GM23338 (cell line): ENCODE data around the gene XG. TPM values are rescaled to one million over a fixed set of nuclear protein-coding genes. Genes with fewer than 3 reads are reported as not detected.

ENCODE experiments used
- ATAC-seq: fragments of 200-7000 bp; cut with Tn5 transposase; 3 replicates; pipeline ENCODE4 v1.9.1; 2020
- DNase-seq: peaks from one replicate; pipeline ENCODE4 v3.0.0-alpha.2; 2015; ENCODE audit warnings: low spot score
- H2AFZ ChIP-seq: fragments of 200-600 bp; sonication (generic); 2 replicates; pipeline ENCODE4 v1.8.0; 2016; ENCODE audit warnings: antibody characterized with exemption, mild to moderate bottlenecking, moderate library complexity
- H3F3A ChIP-seq: fragments of 200-600 bp; sonication (generic); replicated peaks from 2 replicates; pipeline ENCODE4 v1.8.0; 2017; ENCODE audit warnings: antibody characterized with exemption, mixed run types, low read depth
- H3K27ac ChIP-seq: fragments of 200-600 bp; sonication (generic); 2 replicates; pipeline ENCODE4 v1.6.1; 2016; ENCODE audit warnings: low read depth
- H3K27me3 ChIP-seq: fragments of 200-600 bp; sonication (generic); 2 replicates; pipeline ENCODE4 v1.8.0; 2016; ENCODE audit warnings: mild to moderate bottlenecking, mixed run types, moderate library complexity; ENCODE audit not compliant: insufficient read depth
- H3K36me3 ChIP-seq: fragments of 200-600 bp; sonication (generic); 2 replicates; pipeline ENCODE4 v1.8.0; 2016; ENCODE audit warnings: mild to moderate bottlenecking; ENCODE audit not compliant: insufficient read depth
- H3K4me1 ChIP-seq: fragments of 200-600 bp; sonication (generic); 2 replicates; pipeline ENCODE4 v1.8.0; 2016; ENCODE audit warnings: mild to moderate bottlenecking, moderate library complexity; ENCODE audit not compliant: insufficient read depth
- H3K4me2 ChIP-seq: fragments of 200-600 bp; sonication (generic); 2 replicates; pipeline ENCODE4 v1.7.1; 2017; ENCODE audit warnings: mixed run types
- H3K4me3 ChIP-seq: fragments of 200-600 bp; sonication (generic); 2 replicates; pipeline ENCODE4 v1.6.1; 2016; ENCODE audit warnings: mixed run types
- H3K79me2 ChIP-seq: fragments of 200-600 bp; sonication (generic); replicated peaks from 2 replicates; pipeline ENCODE4 v1.8.0; 2017; ENCODE audit warnings: mild to moderate bottlenecking; ENCODE audit not compliant: insufficient read depth
- H3K9me2 ChIP-seq: fragments of 200-600 bp; sonication (generic); 2 replicates; pipeline ENCODE4 v1.8.0; 2017; ENCODE audit not compliant: insufficient read depth
- H4K20me1 ChIP-seq: fragments of 200-600 bp; sonication (generic); replicated peaks from 2 replicates; pipeline ENCODE4 v1.8.0; 2017; ENCODE audit warnings: mild to moderate bottlenecking; ENCODE audit not compliant: insufficient read depth
- H3K27ac Mint-ChIP-seq: 2 replicates; pipeline ENCODE4 v1.8.0; 2020; ENCODE audit warnings: inconsistent platforms, mild to moderate bottlenecking, moderate library complexity, mixed read lengths
- H3K27me3 Mint-ChIP-seq: 3 replicates; pipeline ENCODE4 v1.8.0; 2022; ENCODE audit warnings: low read depth, mild to moderate bottlenecking, moderate library complexity, mixed read lengths, inconsistent platforms; ENCODE audit not compliant: insufficient read depth, poor library complexity
- H3K36me3 Mint-ChIP-seq: 3 replicates; pipeline ENCODE4 v1.8.0; 2021; ENCODE audit warnings: low read depth, mild to moderate bottlenecking, inconsistent platforms, moderate library complexity, mixed read lengths
- H3K4me1 Mint-ChIP-seq: 3 replicates; pipeline ENCODE4 v1.8.0; 2020; ENCODE audit warnings: mild to moderate bottlenecking, inconsistent platforms, mixed read lengths
- H3K4me3 Mint-ChIP-seq: 3 replicates; pipeline ENCODE4 v1.8.0; 2021; ENCODE audit warnings: moderate library complexity, mild to moderate bottlenecking, inconsistent platforms, mixed read lengths
- H3K9me3 Mint-ChIP-seq: 3 replicates; pipeline ENCODE4 v1.8.0; 2020; ENCODE audit warnings: moderate library complexity, mild to moderate bottlenecking, inconsistent platforms, mixed read lengths
- CREB1 ChIP-seq: fragments of 250-450 bp; sonication (Bioruptor Pico); IDR thresholded peaks from 2 replicates; pipeline ENCODE4 v1.5.0; 2020; ENCODE audit warnings: low read depth, mild to moderate bottlenecking, moderate library complexity
- ETS1 ChIP-seq: IDR thresholded peaks from 2 replicates; pipeline ENCODE4 v1.6.1; 2016; ENCODE audit warnings: antibody characterized with exemption
- EZH2 ChIP-seq: fragments of 200-600 bp; sonication (generic); IDR thresholded peaks from one replicate; pipeline ENCODE4 v1.8.0; 2017; ENCODE audit warnings: antibody characterized with exemption, mild to moderate bottlenecking, low read depth; ENCODE audit not compliant: unreplicated experiment
- EZH2phosphoT487 ChIP-seq: fragments of 200-600 bp; sonication (generic); IDR thresholded peaks from one replicate; pipeline ENCODE4 v1.8.1; 2018; ENCODE audit warnings: antibody characterized with exemption; ENCODE audit not compliant: unreplicated experiment
- JUNB ChIP-seq: IDR thresholded peaks from one replicate; pipeline ENCODE4 v1.6.1; 2016; ENCODE audit warnings: antibody characterized with exemption; ENCODE audit not compliant: unreplicated experiment
- NANOG ChIP-seq: IDR thresholded peaks from 2 replicates; pipeline ENCODE4 v1.6.1; 2016; ENCODE audit warnings: antibody characterized with exemption, borderline replicate concordance
- POLR2AphosphoS5 ChIP-seq: IDR thresholded peaks from 2 replicates; pipeline ENCODE4 v1.6.1; 2016; ENCODE audit warnings: antibody characterized with exemption, low read depth
- REST ChIP-seq: IDR thresholded peaks from one replicate; pipeline ENCODE4 v1.6.1; 2018; ENCODE audit warnings: antibody characterized with exemption; ENCODE audit not compliant: unreplicated experiment
- STAT1 ChIP-seq: IDR thresholded peaks from one replicate; pipeline ENCODE4 v1.6.1; 2016; ENCODE audit warnings: antibody characterized with exemption; ENCODE audit not compliant: unreplicated experiment
- ZNF114 ChIP-seq: fragments of 250-450 bp; sonication (Bioruptor Pico); IDR thresholded peaks from 2 replicates; pipeline ENCODE4 v1.5.0; 2020; ENCODE audit warnings: mild to moderate bottlenecking, moderate library complexity
- ZNF331 ChIP-seq: fragments of 250-450 bp; sonication (Bioruptor Pico); IDR thresholded peaks from 2 replicates; pipeline ENCODE4 v1.5.0; 2020; ENCODE audit warnings: low read depth, mild to moderate bottlenecking, moderate library complexity
- polyA plus RNA-seq: library from polyadenylated mRNA; unstranded; fragments of >200 nt; fragmentation: Nextera tagmentation; extraction: Ambion mirVana; gene quantifications from 2 replicates; pipeline ENCODE4 v1.2.1, GENCODE V29; 2016
- total RNA-seq: library from RNA; depleted of rRNA; stranded (reverse); fragments of >200 nt; shearing (Covaris generic); gene quantifications from 2 replicates; pipeline ENCODE4 v1.2.3, GENCODE V29; 2014
- TF ChIP-seq, protein P1 (sequence below), 2 experiments: fragments of 200-600 bp in 1 of 2; sonication (generic) in 1 of 2; conservative IDR thresholded peaks; 2 replicates each; pipeline versions ENCODE4 v1.5.1 to v1.6.1; 2016 to 2017; ENCODE audit warnings: antibody characterized with exemption in 2 of 2, low read depth in 2 of 2, mild to moderate bottlenecking in 2 of 2, moderate library complexity in 1 of 2
- TF ChIP-seq, protein P2 (sequence below): fragments of 250-450 bp; sonication (Bioruptor Pico); IDR thresholded peaks from 2 replicates; pipeline ENCODE4 v1.5.0; 2020; ENCODE audit warnings: mild to moderate bottlenecking, moderate library complexity

XG gene
- total and polyA plus RNA-seq, 2 experiments from 2014 or later: 0.28 to 0.60 TPM

DNA sequence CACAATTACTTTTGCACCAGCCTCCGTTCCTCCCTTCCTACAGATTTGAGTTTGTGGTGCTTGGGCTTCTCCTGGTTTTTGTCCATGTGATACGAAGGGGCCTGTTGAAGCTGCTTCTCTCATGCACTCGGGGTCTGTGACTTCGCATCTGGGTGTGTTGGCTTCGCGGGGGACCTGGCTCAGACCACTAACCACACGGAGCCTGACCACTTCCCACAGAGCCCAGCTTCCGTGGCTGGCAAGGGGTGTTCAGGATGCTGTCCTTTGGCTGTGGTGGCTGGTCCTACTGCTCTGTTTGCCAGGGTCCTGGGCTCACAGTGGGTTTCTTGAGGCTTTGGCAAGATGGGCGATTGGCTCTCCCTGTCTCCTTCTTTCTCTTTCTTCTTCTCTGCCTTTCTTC, 19.8 kb upstream of the XG start (continued):
- TF ChIP-seq, protein P1, sequence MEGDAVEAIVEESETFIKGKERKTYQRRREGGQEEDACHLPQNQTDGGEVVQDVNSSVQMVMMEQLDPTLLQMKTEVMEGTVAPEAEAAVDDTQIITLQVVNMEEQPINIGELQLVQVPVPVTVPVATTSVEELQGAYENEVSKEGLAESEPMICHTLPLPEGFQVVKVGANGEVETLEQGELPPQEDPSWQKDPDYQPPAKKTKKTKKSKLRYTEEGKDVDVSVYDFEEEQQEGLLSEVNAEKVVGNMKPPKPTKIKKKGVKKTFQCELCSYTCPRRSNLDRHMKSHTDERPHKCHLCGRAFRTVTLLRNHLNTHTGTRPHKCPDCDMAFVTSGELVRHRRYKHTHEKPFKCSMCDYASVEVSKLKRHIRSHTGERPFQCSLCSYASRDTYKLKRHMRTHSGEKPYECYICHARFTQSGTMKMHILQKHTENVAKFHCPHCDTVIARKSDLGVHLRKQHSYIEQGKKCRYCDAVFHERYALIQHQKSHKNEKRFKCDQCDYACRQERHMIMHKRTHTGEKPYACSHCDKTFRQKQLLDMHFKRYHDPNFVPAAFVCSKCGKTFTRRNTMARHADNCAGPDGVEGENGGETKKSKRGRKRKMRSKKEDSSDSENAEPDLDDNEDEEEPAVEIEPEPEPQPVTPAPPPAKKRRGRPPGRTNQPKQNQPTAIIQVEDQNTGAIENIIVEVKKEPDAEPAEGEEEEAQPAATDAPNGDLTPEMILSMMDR (conservative IDR thresholded peaks at IDR 0.05; ENCODE audit: low read depth in 2 of 2): no peak
- TF ChIP-seq JUNB: no peak

GRCh38 chrX:2732649-2733048, 19.2 kb upstream of the XG start:
- no peak for ATAC-seq
- H3K36me3 ChIP-seq: no peaks in the 10 kb centered on the region
- H3K4me3 Mint-ChIP-seq: no peak overlapping the region
- no peak for TF ChIP-seq ZNF331 (CRISPR knock-in tag)
- no peak for TF ChIP-seq CREB1 (CRISPR knock-in tag)
- TF ChIP-seq NANOG: no peak
- no peak for TF ChIP-seq JUNB
- no peak for TF ChIP-seq POLR2AphosphoS5
- TF ChIP-seq REST: no peak
- no peak for TF ChIP-seq ZNF114 (CRISPR knock-in tag)
- no peak for TF ChIP-seq EZH2phosphoT487
- TF ChIP-seq, protein P2, sequence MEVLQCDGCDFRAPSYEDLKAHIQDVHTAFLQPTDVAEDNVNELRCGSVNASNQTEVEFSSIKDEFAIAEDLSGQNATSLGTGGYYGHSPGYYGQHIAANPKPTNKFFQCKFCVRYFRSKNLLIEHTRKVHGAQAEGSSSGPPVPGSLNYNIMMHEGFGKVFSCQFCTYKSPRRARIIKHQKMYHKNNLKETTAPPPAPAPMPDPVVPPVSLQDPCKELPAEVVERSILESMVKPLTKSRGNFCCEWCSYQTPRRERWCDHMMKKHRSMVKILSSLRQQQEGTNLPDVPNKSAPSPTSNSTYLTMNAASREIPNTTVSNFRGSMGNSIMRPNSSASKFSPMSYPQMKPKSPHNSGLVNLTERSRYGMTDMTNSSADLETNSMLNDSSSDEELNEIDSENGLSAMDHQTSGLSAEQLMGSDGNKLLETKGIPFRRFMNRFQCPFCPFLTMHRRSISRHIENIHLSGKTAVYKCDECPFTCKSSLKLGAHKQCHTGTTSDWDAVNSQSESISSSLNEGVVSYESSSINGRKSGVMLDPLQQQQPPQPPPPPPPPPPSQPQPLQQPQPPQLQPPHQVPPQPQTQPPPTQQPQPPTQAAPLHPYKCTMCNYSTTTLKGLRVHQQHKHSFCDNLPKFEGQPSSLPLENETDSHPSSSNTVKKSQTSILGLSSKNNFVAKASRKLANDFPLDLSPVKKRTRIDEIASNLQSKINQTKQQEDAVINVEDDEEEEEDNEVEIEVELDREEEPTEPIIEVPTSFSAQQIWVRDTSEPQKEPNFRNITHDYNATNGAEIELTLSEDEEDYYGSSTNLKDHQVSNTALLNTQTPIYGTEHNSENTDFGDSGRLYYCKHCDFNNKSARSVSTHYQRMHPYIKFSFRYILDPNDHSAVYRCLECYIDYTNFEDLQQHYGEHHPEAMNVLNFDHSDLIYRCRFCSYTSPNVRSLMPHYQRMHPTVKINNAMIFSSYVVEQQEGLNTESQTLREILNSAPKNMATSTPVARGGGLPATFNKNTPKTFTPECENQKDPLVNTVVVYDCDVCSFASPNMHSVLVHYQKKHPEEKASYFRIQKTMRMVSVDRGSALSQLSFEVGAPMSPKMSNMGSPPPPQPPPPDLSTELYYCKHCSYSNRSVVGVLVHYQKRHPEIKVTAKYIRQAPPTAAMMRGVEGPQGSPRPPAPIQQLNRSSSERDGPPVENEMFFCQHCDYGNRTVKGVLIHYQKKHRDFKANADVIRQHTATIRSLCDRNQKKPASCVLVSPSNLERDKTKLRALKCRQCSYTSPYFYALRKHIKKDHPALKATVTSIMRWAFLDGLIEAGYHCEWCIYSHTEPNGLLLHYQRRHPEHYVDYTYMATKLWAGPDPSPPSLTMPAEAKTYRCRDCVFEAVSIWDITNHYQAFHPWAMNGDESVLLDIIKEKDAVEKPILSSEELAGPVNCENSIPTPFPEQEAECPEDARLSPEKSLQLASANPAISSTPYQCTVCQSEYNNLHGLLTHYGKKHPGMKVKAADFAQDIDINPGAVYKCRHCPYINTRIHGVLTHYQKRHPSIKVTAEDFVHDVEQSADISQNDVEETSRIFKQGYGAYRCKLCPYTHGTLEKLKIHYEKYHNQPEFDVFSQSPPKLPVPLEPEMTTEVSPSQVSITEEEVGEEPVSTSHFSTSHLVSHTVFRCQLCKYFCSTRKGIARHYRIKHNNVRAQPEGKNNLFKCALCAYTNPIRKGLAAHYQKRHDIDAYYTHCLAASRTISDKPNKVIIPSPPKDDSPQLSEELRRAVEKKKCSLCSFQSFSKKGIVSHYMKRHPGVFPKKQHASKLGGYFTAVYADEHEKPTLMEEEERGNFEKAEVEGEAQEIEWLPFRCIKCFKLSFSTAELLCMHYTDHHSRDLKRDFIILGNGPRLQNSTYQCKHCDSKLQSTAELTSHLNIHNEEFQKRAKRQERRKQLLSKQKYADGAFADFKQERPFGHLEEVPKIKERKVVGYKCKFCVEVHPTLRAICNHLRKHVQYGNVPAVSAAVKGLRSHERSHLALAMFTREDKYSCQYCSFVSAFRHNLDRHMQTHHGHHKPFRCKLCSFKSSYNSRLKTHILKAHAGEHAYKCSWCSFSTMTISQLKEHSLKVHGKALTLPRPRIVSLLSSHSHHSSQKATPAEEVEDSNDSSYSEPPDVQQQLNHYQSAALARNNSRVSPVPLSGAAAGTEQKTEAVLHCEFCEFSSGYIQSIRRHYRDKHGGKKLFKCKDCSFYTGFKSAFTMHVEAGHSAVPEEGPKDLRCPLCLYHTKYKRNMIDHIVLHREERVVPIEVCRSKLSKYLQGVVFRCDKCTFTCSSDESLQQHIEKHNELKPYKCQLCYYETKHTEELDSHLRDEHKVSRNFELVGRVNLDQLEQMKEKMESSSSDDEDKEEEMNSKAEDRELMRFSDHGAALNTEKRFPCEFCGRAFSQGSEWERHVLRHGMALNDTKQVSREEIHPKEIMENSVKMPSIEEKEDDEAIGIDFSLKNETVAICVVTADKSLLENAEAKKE: no peak
- TF ChIP-seq EZH2: no peak
- TF ChIP-seq ETS1: no peak
- TF ChIP-seq STAT1: no peak

More at GRCh38 chrX:2732649-2733048, 19.2 kb upstream of the XG start:
- H3K9me3 Mint-ChIP-seq: peaks cover 4% of the 10 kb centered on the region
- Histone ChIP-seq H3K9me2 (no peaks in the 10 kb centered on the region), H2AFZ (no peak overlapping the region), H3F3A (0 out of 2 replicates have a peak, but pooled peaks cover 4% of the 10 kb centered on the region), H3K27me3 (no peaks in the 10 kb centered on the region), H4K20me1 (no peaks in the 10 kb centered on the region), H3K4me2 (no peak overlapping the region), H3K27ac (no peak overlapping the region), H3K4me1 (no peaks in the 10 kb centered on the region), H3K79me2 (no peaks in the 10 kb centered on the region), H3K4me3 (no peak overlapping the region)
- DNase-seq: no peak
- H3K27me3 Mint-ChIP-seq: peaks cover 11% of the 10 kb centered on the region
- H3K27ac Mint-ChIP-seq: no peak overlapping the region
- H3K36me3 Mint-ChIP-seq: peaks cover 28% of the 10 kb centered on the region
- no peaks in the 10 kb centered on the region for H3K4me1 Mint-ChIP-seq
